ENCODE results near the gene SLC29A2. TPM values are rescaled to one million over a fixed set of nuclear protein-coding genes. Genes with fewer than 3 reads are reported as not detected.
"Not testable (repeated sequence)": the region's sequence is repeated elsewhere in the genome, so short reads cannot be mapped to it uniquely, and the experiment has no call there.

Gene SLC29A2
- total RNA-seq, 1 donor from 2014 or later: 35.7 TPM

GRCh38 chr11:66361502-66361941 is 10.0 kb downstream of the SLC29A2 start:
- DNase-seq (ENCODE audit: low spot score in 2 of 2, unreplicated experiment in 2 of 2): no peak
- Mint-ChIP-seq H3K4me3 (no peak overlapping the region), H3K27me3 (ENCODE audit: low read depth) (no peaks in the 10 kb centered on the region), H3K4me1 (no peaks in the 10 kb centered on the region), H3K36me3 (peaks cover 10% of the 10 kb centered on the region), H3K27ac (peak overlapping the region; percentile 78), H3K9me3 (no peaks in the 10 kb centered on the region)
- no peak for TF ChIP-seq CTCF (IDR thresholded peaks at IDR 0.05; ENCODE audit: unreplicated experiment)

GRCh38 chr11:66360406-66361073 is 11.0 kb downstream of the SLC29A2 start:
- H3K27ac Mint-ChIP-seq: no peak overlapping the region
- H3K36me3 Mint-ChIP-seq: peaks cover 15% of the 10 kb centered on the region
- H3K9me3 Mint-ChIP-seq: no peaks in the 10 kb centered on the region
- no peak for DNase-seq (ENCODE audit: low spot score in 2 of 2, unreplicated experiment in 2 of 2)
- TF ChIP-seq CTCF (IDR thresholded peaks at IDR 0.05; ENCODE audit: unreplicated experiment): no peak
- no peak overlapping the region for H3K4me3 Mint-ChIP-seq
- no peaks in the 10 kb centered on the region for H3K4me1 Mint-ChIP-seq
- H3K27me3 Mint-ChIP-seq (ENCODE audit: low read depth): no peaks in the 10 kb centered on the region

- no peak overlapping the region for H3K4me3 Mint-ChIP-seq
- no peak for DNase-seq (ENCODE audit: low spot score in 2 of 2, unreplicated experiment in 2 of 2)
- H3K4me1 Mint-ChIP-seq: no peaks in the 10 kb centered on the region
- no peaks in the 10 kb centered on the region for H3K27me3 Mint-ChIP-seq (ENCODE audit: low read depth)
- peaks cover 12% of the 10 kb centered on the region for H3K36me3 Mint-ChIP-seq
- H3K9me3 Mint-ChIP-seq: no peaks in the 10 kb centered on the region
- H3K27ac Mint-ChIP-seq: peak overlapping the region; percentile 13
- TF ChIP-seq CTCF (IDR thresholded peaks at IDR 0.05; ENCODE audit: unreplicated experiment): no peak
These were observed 11.9 kb downstream of the SLC29A2 start for GRCh38 chr11:66359662-66360087.

- H3K4me1 Mint-ChIP-seq: peaks cover 25% of the 10 kb centered on the region
- H3K27me3 Mint-ChIP-seq (ENCODE audit: low read depth); DNase-seq (ENCODE audit: low spot score in 2 of 2, unreplicated experiment in 2 of 2); H3K9me3 Mint-ChIP-seq; H3K27ac Mint-ChIP-seq; H3K4me3 Mint-ChIP-seq: not testable (repeated sequence)
- H3K36me3 Mint-ChIP-seq: peaks cover 12% of the 10 kb centered on the region
These were observed 20.9 kb downstream of the SLC29A2 start for GRCh38 chr11:66350560-66351235.

- no peaks in the 10 kb centered on the region for H3K9me3 Mint-ChIP-seq
- no peak for TF ChIP-seq CTCF (IDR thresholded peaks at IDR 0.05; ENCODE audit: unreplicated experiment)
- H3K4me3 Mint-ChIP-seq: peak overlapping the region; percentile 5
- peaks cover 39% of the 10 kb centered on the region for H3K4me1 Mint-ChIP-seq
- H3K36me3 Mint-ChIP-seq: peaks cover 6% of the 10 kb centered on the region
- H3K27me3 Mint-ChIP-seq (ENCODE audit: low read depth): peaks cover 2% of the 10 kb centered on the region
- peak overlapping the region; percentile 53 for H3K27ac Mint-ChIP-seq
- no peak for DNase-seq (ENCODE audit: low spot score in 2 of 2, unreplicated experiment in 2 of 2)
These were observed 22.5 kb downstream of the SLC29A2 start for GRCh38 chr11:66349084-66349386.
